Glomerular endothelial cell (primary cell): Measurements from ENCODE around the gene LRP5. TPM values are rescaled to one million over a fixed set of nuclear protein-coding genes. Genes with fewer than 3 reads are reported as not detected.

Experiments
- DNase-seq: peaks from one replicate; pipeline ENCODE4 v3.0.0-alpha.2; 2011; ENCODE audit warnings: low read depth, low spot score; ENCODE audit errors: extremely low read depth
- total RNA-seq: library from RNA; depleted of rRNA; stranded (reverse); fragments of >200 nt; gene quantifications from 2 replicates; pipeline ENCODE4 v1.2.3, GENCODE V29; 2015

Gene LRP5
- total RNA-seq, 1 donor from 2014 or later = 72.2 TPM

GRCh38 chr11:68365943-68366435 is 53.6 kb downstream of the LRP5 start:
- no peak for DNase-seq

- no peak for DNase-seq
Measured at GRCh38 chr11:68367252-68367651, 54.9 kb downstream of the LRP5 start.

GRCh38 chr11:68369756-68370155 is 57.4 kb downstream of the LRP5 start:
- no peak for DNase-seq

- no peak for DNase-seq
Measured at GRCh38 chr11:68370211-68371111, 58.1 kb downstream of the LRP5 start.

- no peak for DNase-seq
Measured at GRCh38 chr11:68371171-68372041, 59.0 kb downstream of the LRP5 start.

- DNase-seq = no peak
Measured at GRCh38 chr11:68372114-68372513, 59.7 kb downstream of the LRP5 start.

- DNase-seq = no peak
Measured at GRCh38 chr11:68372625-68373024, 60.2 kb downstream of the LRP5 start.

- DNase-seq = no peak
Measured at GRCh38 chr11:68373189-68373814, 60.9 kb downstream of the LRP5 start.

GRCh38 chr11:68373815-68374501 is 61.6 kb downstream of the LRP5 start:
- DNase-seq = no peak

- no peak for DNase-seq
Measured at GRCh38 chr11:68374531-68374930, 62.1 kb downstream of the LRP5 start.

- DNase-seq = no peak
Measured at GRCh38 chr11:68375337-68375736, 62.9 kb downstream of the LRP5 start.

- no peak for DNase-seq
Measured at GRCh38 chr11:68375766-68376165, 63.4 kb downstream of the LRP5 start.

- no peak for DNase-seq
Measured at GRCh38 chr11:68377389-68377795, 65.0 kb downstream of the LRP5 start.

- no peak for DNase-seq
Measured at GRCh38 chr11:68379206-68379605, 66.8 kb downstream of the LRP5 start.

GRCh38 chr11:68380786-68381622 is 68.6 kb downstream of the LRP5 start:
- peak; percentile 27 for DNase-seq

GRCh38 chr11:68381716-68382115 is 69.3 kb downstream of the LRP5 start:
- DNase-seq = no peak

GRCh38 chr11:68382358-68382998 is 70.1 kb downstream of the LRP5 start:
- no peak for DNase-seq

- DNase-seq = no peak
Measured at GRCh38 chr11:68383976-68384501, 71.6 kb downstream of the LRP5 start.
